GM23338 (cell line): Measurements from ENCODE around the gene GNAT1. TPM values are rescaled to one million over a fixed set of nuclear protein-coding genes. Genes with fewer than 3 reads are reported as not detected.

Experiments
- CREB1 ChIP-seq: fragments of 250-450 bp; sonication (Bioruptor Pico); IDR thresholded peaks from 2 replicates; pipeline ENCODE4 v1.5.0; 2020; ENCODE audit warnings: low read depth, mild to moderate bottlenecking, moderate library complexity
- CTCF ChIP-seq, 2 experiments: fragments of 200-600 bp in 1 of 2; sonication (generic) in 1 of 2; conservative IDR thresholded peaks; 2 replicates each; pipeline versions ENCODE4 v1.5.1 to v1.6.1; 2016 to 2017; ENCODE audit warnings: antibody characterized with exemption in 2 of 2, low read depth in 2 of 2, mild to moderate bottlenecking in 2 of 2, moderate library complexity in 1 of 2
- EZH2phosphoT487 ChIP-seq: fragments of 200-600 bp; sonication (generic); IDR thresholded peaks from one replicate; pipeline ENCODE4 v1.8.1; 2018; ENCODE audit warnings: antibody characterized with exemption; ENCODE audit not compliant: unreplicated experiment
- STAT1 ChIP-seq: IDR thresholded peaks from one replicate; pipeline ENCODE4 v1.6.1; 2016; ENCODE audit warnings: antibody characterized with exemption; ENCODE audit not compliant: unreplicated experiment
- ZNF114 ChIP-seq: fragments of 250-450 bp; sonication (Bioruptor Pico); IDR thresholded peaks from 2 replicates; pipeline ENCODE4 v1.5.0; 2020; ENCODE audit warnings: mild to moderate bottlenecking, moderate library complexity
- ZNF462 ChIP-seq: fragments of 250-450 bp; sonication (Bioruptor Pico); IDR thresholded peaks from 2 replicates; pipeline ENCODE4 v1.5.0; 2020; ENCODE audit warnings: mild to moderate bottlenecking, moderate library complexity
- polyA plus RNA-seq: library from polyadenylated mRNA; unstranded; fragments of >200 nt; fragmentation: Nextera tagmentation; extraction: Ambion mirVana; gene quantifications from 2 replicates; pipeline ENCODE4 v1.2.1, GENCODE V29; 2016
- total RNA-seq: library from RNA; depleted of rRNA; stranded (reverse); fragments of >200 nt; shearing (Covaris generic); gene quantifications from 2 replicates; pipeline ENCODE4 v1.2.3, GENCODE V29; 2014

Gene GNAT1
- total and polyA plus RNA-seq, 2 experiments from 2014 or later = not detected

- TF ChIP-seq ZNF462 (CRISPR knock-in tag) = no peak
- TF ChIP-seq CTCF (conservative IDR thresholded peaks at IDR 0.05; ENCODE audit: low read depth in 2 of 2) = no peak
- no peak for TF ChIP-seq ZNF114 (CRISPR knock-in tag)
- no peak for TF ChIP-seq STAT1
- no peak for TF ChIP-seq CREB1 (CRISPR knock-in tag)
- no peak for TF ChIP-seq EZH2phosphoT487
Measured at GRCh38 chr3:50237133-50237651, 45.8 kb downstream of the GNAT1 start (continued).
